KMS-11 (cell line): ENCODE results near the gene KDM4D.

Experiments used
- H2AFZ ChIP-seq: fragments of 200-600 bp; sonication (generic); 2 replicates; pipeline ENCODE4 v1.6.1; 2016; ENCODE audit warnings: antibody characterized with exemption, mixed run types, low read depth
- H3K27ac ChIP-seq: fragments of 200-600 bp; sonication (generic); 2 replicates; pipeline ENCODE4 v1.6.1; 2016; ENCODE audit warnings: mild to moderate bottlenecking, mixed run types
- H3K27me3 ChIP-seq: fragments of 200-600 bp; sonication (generic); 2 replicates; pipeline ENCODE4 v1.6.1; 2017; ENCODE audit warnings: mild to moderate bottlenecking, low read depth, mixed run types, moderate library complexity; ENCODE audit not compliant: insufficient read depth
- H3K36me3 ChIP-seq: fragments of 200-600 bp; sonication (generic); 2 replicates; pipeline ENCODE4 v1.6.1; 2017; ENCODE audit warnings: mild to moderate bottlenecking, mixed run types; ENCODE audit not compliant: insufficient read depth
- H3K4me1 ChIP-seq: fragments of 200-600 bp; sonication (generic); 2 replicates; pipeline ENCODE4 v1.6.1; 2016; ENCODE audit warnings: mild to moderate bottlenecking, low read depth, mixed run types; ENCODE audit not compliant: poor library complexity, severe bottlenecking
- H3K4me2 ChIP-seq: fragments of 200-600 bp; sonication (generic); 2 replicates; pipeline ENCODE4 v1.7.0; 2016; ENCODE audit warnings: mild to moderate bottlenecking, mixed run types
- H3K4me3 ChIP-seq: fragments of 200-600 bp; sonication (generic); IDR thresholded peaks from 2 replicates; pipeline ENCODE4 v1.6.1; 2017; ENCODE audit warnings: low read depth, low read length, mixed read lengths; ENCODE audit not compliant: insufficient read depth
- H3K79me2 ChIP-seq: fragments of 200-600 bp; sonication (generic); 2 replicates; pipeline ENCODE4 v1.6.1; 2016; ENCODE audit warnings: low read depth, mixed run types; ENCODE audit not compliant: insufficient read depth
- H3K9ac ChIP-seq: fragments of 200-600 bp; sonication (generic); 2 replicates; pipeline ENCODE4 v1.6.1; 2016; ENCODE audit warnings: mild to moderate bottlenecking, mixed run types
- H4K20me1 ChIP-seq: fragments of 200-600 bp; sonication (generic); 2 replicates; pipeline ENCODE4 v1.6.1; 2016; ENCODE audit warnings: mild to moderate bottlenecking, mixed run types; ENCODE audit not compliant: insufficient read depth
- TF ChIP-seq, protein P1 (sequence below): fragments of 200-600 bp; sonication (generic); conservative IDR thresholded peaks from 2 replicates; pipeline ENCODE4 v1.6.1; 2017; ENCODE audit warnings: low read depth, mild to moderate bottlenecking, antibody characterized with exemption, low read length, moderate library complexity, mixed read lengths

KDM4D gene

DNA sequence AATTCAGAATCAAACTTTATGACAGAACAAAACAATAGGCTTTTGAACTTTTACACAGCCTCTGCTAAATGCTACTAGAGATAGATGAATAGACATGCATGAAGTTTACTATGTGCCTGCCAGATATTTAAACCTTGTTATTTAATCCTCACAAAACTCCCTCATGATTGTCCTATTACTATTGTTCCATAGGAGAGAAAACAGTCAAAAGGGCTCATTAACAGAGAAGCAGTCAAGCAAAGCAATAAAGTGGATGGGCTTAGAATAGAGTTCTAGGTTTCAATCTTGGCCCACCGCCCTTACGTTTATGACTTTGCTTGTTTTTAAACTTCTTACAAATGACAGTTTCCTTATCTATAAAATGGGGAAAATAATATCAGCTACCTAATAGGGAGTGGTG is 13.0 kb upstream of the KDM4D start:
- Histone ChIP-seq H3K4me1 (no peaks in the 10 kb centered on the region), H3K36me3 (no peaks in the 10 kb centered on the region), H3K27ac (no peak overlapping the region), H3K4me3 (no peak overlapping the region), H3K9ac (no peak overlapping the region), H2AFZ (no peak overlapping the region), H3K79me2 (no peaks in the 10 kb centered on the region), H3K4me2 (no peak overlapping the region), H3K27me3 (no peaks in the 10 kb centered on the region), H4K20me1 (no peaks in the 10 kb centered on the region)
- TF ChIP-seq, protein P1, sequence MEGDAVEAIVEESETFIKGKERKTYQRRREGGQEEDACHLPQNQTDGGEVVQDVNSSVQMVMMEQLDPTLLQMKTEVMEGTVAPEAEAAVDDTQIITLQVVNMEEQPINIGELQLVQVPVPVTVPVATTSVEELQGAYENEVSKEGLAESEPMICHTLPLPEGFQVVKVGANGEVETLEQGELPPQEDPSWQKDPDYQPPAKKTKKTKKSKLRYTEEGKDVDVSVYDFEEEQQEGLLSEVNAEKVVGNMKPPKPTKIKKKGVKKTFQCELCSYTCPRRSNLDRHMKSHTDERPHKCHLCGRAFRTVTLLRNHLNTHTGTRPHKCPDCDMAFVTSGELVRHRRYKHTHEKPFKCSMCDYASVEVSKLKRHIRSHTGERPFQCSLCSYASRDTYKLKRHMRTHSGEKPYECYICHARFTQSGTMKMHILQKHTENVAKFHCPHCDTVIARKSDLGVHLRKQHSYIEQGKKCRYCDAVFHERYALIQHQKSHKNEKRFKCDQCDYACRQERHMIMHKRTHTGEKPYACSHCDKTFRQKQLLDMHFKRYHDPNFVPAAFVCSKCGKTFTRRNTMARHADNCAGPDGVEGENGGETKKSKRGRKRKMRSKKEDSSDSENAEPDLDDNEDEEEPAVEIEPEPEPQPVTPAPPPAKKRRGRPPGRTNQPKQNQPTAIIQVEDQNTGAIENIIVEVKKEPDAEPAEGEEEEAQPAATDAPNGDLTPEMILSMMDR, result no peak

DNA sequence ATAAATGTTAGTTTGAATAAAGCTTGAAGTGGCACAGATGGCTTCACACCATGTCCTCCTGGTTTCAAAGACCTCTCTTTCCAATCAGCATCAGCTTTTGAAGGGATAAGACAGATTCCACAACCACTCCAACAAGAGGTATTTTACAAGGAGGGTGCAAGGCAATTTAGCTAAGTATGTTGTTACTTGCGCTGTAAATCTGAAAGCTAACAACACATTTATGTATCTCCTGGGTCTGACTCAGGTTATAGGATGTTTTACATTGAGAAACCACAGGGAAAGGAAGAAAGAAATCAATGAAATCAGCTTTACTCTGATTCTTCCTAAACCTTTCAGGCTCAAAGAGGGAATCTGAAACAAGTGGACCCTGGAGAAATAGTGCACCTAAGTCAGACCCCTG is 12.3 kb upstream of the KDM4D start:
- no peaks in the 10 kb centered on the region for H4K20me1 ChIP-seq
- H3K4me2 ChIP-seq, result no peak overlapping the region
- no peaks in the 10 kb centered on the region for H3K4me1 ChIP-seq
- no peaks in the 10 kb centered on the region for H3K27me3 ChIP-seq
- TF ChIP-seq, protein P1, result no peak
- no peaks in the 10 kb centered on the region for H3K36me3 ChIP-seq
- H3K27ac ChIP-seq, result no peak overlapping the region
- H3K4me3 ChIP-seq, result no peak overlapping the region
- H3K9ac ChIP-seq, result no peak overlapping the region
- no peaks in the 10 kb centered on the region for H3K79me2 ChIP-seq
- no peak overlapping the region for H2AFZ ChIP-seq

DNA sequence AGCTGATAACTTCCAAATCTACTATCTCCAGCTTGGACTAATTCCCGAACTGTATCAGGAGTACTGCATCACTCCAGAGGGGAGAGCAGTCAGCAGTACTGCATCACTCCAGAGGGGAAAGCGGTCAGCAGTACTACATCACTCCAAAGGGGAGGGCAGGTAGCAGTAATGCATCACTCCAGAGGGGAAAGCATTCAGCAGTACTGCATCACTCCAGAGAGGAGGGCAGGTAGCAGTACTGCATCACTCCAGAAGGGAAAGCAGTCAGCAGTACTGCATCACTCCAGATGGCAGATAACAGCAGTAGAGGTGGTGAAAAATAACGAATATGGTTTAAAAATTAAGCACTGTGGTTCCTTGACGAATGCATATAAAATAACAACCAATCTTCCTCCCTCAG is 8.6 kb upstream of the KDM4D start:
- Histone ChIP-seq H4K20me1 (no peaks in the 10 kb centered on the region; the same call in 1 of the 2 replicates), H3K9ac (no peak overlapping the region), H3K36me3 (no peaks in the 10 kb centered on the region), H3K27ac (no peak overlapping the region), H3K79me2 (no peaks in the 10 kb centered on the region), H3K4me1 (no peaks in the 10 kb centered on the region), H3K4me3 (no peak overlapping the region), H3K27me3 (no peaks in the 10 kb centered on the region), H3K4me2 (no peak overlapping the region), H2AFZ (no peak overlapping the region)
- TF ChIP-seq, protein P1, result no peak

DNA sequence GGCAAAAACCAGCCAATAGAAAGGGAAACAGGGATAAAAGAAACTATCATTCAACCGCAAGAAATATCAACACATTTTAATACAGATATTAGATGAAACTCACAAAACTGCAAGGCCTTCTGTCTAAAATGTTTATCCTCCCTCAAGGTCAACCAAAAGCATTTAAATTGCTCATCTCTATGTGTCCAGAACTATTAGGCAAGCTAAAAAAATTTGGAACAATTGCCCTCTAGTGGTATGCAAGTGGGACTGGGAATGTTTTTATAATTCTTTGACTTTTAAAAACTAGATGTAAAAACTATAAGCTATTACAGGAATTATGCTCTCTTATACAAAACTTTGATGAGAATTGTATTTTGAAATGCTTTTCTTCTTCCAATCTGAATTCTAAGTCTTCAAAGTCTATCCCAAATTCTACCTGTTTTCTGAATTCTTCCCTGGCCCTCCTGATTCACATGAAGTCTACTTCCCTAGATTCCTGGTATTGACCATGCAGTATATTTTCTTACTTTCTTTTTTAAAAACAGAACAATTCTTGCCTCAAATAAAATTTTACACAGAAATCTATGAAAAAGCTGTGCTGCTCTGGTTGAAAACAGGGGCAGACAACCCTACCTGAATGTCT is 5.1 kb upstream of the KDM4D start:
- Histone ChIP-seq H3K4me3 (no peak overlapping the region), H3K27me3 (no peaks in the 10 kb centered on the region), H3K36me3 (0 out of 2 replicates have a peak, but pooled peaks cover 7% of the 10 kb centered on the region), H3K4me2 (no peak overlapping the region), H2AFZ (no peak overlapping the region), H3K9ac (no peak overlapping the region), H3K27ac (no peak overlapping the region), H3K4me1 (peaks cover 11% of the 10 kb centered on the region), H4K20me1 (no peaks in the 10 kb centered on the region; the same call in 1 of the 2 replicates), H3K79me2 (peaks cover 17% of the 10 kb centered on the region)
- TF ChIP-seq, protein P1, result peak; percentile 41
